Measurements from ENCODE around the gene PTPRD. TPM values are rescaled to one million over a fixed set of nuclear protein-coding genes. Genes with fewer than 3 reads are reported as not detected.
A peak's percentile ranks its signal among the peaks of the same experiment; 100 is the strongest.

Gene PTPRD
- total and polyA plus RNA-seq, 2 donors from 2014 or later: 6.4 to 78.9 TPM

GRCh38 chr9:8338767-8339510 is 2273.9 kb downstream of the PTPRD start:
- peaks cover 0 to 25% (median 6%) of the 10 kb centered on the region in 3 donors for H3K4me1 ChIP-seq (ENCODE audit: control insufficient read depth in 2 of 3, insufficient read depth in 2 of 3, low read depth in 1 of 3, low read length in 3 of 3)
- no peak for FAIRE-seq
- H3K4me3 ChIP-seq (ENCODE audit: low read length in 3 of 3): no peak overlapping the region
- H3K27ac ChIP-seq (ENCODE audit: low read depth in 2 of 2, low read length in 2 of 2): peak overlapping the region; percentile 49 to 56
- H3K27me3 ChIP-seq (ENCODE audit: control insufficient read depth, insufficient read depth, low read length): no peaks in the 10 kb centered on the region
- no peak overlapping the region for H3K9ac ChIP-seq (ENCODE audit: low read length in 3 of 3)
- H3K9me3 ChIP-seq (ENCODE audit: control insufficient read depth in 2 of 3, insufficient read depth in 1 of 3, low read length in 3 of 3): no peaks in the 10 kb centered on the region
- intact Hi-C loops (cut with DNase I): no loop called here
- no peaks in the 10 kb centered on the region for H3K36me3 ChIP-seq (ENCODE audit: control insufficient read depth in 2 of 3, insufficient read depth in 3 of 3, low read length in 3 of 3)
- TF ChIP-seq CTCF (IDR thresholded peaks at IDR 0.05; ENCODE audit: borderline replicate concordance, extremely low read depth, insufficient read depth): no peak
- DNase-seq: no peak

- peaks cover 0 to 25% (median 6%) of the 10 kb centered on the region in 3 donors for H3K4me1 ChIP-seq (ENCODE audit: control insufficient read depth in 2 of 3, insufficient read depth in 2 of 3, low read depth in 1 of 3, low read length in 3 of 3)
- H3K9me3 ChIP-seq (ENCODE audit: control insufficient read depth in 2 of 3, insufficient read depth in 1 of 3, low read length in 3 of 3): no peaks in the 10 kb centered on the region
- H3K27ac ChIP-seq (ENCODE audit: low read depth in 2 of 2, low read length in 2 of 2): peak overlapping the region; percentile 49 to 56
- DNase-seq: peak in 3 of 5 donors; percentile 14 to 77 (median 48)
- no peaks in the 10 kb centered on the region for H3K27me3 ChIP-seq (ENCODE audit: control insufficient read depth, insufficient read depth, low read length)
- TF ChIP-seq CTCF (IDR thresholded peaks at IDR 0.05; ENCODE audit: borderline replicate concordance, extremely low read depth, insufficient read depth): no peak
- intact Hi-C loops (cut with DNase I): no loop called here
- no peak overlapping the region for H3K9ac ChIP-seq (ENCODE audit: low read length in 3 of 3)
- H3K4me3 ChIP-seq (ENCODE audit: low read length in 3 of 3): no peak overlapping the region
- no peaks in the 10 kb centered on the region for H3K36me3 ChIP-seq (ENCODE audit: control insufficient read depth in 2 of 3, insufficient read depth in 3 of 3, low read length in 3 of 3)
- FAIRE-seq: no peak
Measured at GRCh38 chr9:8337834-8338766, 2274.7 kb downstream of the PTPRD start.

- TF ChIP-seq CTCF (IDR thresholded peaks at IDR 0.05; ENCODE audit: borderline replicate concordance, extremely low read depth, insufficient read depth): no peak
- H3K4me3 ChIP-seq (ENCODE audit: low read length in 3 of 3): no peak overlapping the region
- DNase-seq: no peak
- no peak for FAIRE-seq
- no peaks in the 10 kb centered on the region for H3K27me3 ChIP-seq (ENCODE audit: control insufficient read depth, insufficient read depth, low read length)
- no peak overlapping the region for H3K27ac ChIP-seq (ENCODE audit: low read depth in 2 of 2, low read length in 2 of 2)
- H3K9me3 ChIP-seq (ENCODE audit: control insufficient read depth in 2 of 3, insufficient read depth in 1 of 3, low read length in 3 of 3): no peaks in the 10 kb centered on the region
- no peak overlapping the region for H3K9ac ChIP-seq (ENCODE audit: low read length in 3 of 3)
- H3K4me1 ChIP-seq (ENCODE audit: control insufficient read depth in 2 of 3, insufficient read depth in 2 of 3, low read depth in 1 of 3, low read length in 3 of 3): peaks cover 0 to 11% (median 4%) of the 10 kb centered on the region in 3 donors
- intact Hi-C loops (cut with DNase I): no loop called here
- H3K36me3 ChIP-seq (ENCODE audit: control insufficient read depth in 2 of 3, insufficient read depth in 3 of 3, low read length in 3 of 3): no peaks in the 10 kb centered on the region
Measured at GRCh38 chr9:8332871-8333270, 2279.9 kb downstream of the PTPRD start.

All from kidney (tissue), 14 donors.